ENCODE data around the gene KCND2.

The KCND2 gene

DNA sequence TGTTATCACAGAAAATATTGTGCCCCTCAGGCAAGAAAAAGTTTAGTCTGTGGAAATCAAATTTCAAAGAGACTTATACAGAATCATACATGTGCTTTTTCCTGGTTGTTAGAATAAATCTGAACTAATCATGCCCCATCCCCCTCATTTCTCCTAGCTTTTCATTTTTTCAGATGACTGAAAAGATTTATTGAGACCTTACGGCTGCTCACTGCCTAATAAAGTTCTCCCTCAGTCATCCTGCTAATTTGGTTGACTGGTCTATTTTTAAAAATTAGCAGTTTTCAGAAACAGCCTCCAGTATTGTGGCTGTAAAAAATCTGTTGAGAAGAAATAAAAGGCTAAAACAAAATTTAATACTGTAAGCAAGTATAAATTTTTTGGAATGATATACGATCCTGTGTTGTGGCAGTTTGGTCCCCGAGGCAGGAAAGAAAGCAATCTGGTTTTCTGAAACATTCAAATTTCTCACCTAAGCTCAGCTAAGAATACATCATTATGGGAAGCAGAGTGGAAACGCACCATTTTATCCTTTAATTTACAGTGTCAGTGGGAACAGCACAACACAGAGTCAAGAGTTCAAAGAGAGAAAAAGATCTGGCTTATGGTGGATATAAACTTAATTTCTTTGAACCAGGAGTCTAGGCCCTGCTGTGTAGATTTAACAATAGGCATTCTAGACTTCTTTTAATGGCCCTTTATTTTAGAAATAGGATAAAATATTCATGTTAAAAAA lies 144.4 kb downstream of the KCND2 start:
- TF ChIP-seq, protein P1, sequence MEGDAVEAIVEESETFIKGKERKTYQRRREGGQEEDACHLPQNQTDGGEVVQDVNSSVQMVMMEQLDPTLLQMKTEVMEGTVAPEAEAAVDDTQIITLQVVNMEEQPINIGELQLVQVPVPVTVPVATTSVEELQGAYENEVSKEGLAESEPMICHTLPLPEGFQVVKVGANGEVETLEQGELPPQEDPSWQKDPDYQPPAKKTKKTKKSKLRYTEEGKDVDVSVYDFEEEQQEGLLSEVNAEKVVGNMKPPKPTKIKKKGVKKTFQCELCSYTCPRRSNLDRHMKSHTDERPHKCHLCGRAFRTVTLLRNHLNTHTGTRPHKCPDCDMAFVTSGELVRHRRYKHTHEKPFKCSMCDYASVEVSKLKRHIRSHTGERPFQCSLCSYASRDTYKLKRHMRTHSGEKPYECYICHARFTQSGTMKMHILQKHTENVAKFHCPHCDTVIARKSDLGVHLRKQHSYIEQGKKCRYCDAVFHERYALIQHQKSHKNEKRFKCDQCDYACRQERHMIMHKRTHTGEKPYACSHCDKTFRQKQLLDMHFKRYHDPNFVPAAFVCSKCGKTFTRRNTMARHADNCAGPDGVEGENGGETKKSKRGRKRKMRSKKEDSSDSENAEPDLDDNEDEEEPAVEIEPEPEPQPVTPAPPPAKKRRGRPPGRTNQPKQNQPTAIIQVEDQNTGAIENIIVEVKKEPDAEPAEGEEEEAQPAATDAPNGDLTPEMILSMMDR (IDR thresholded peaks at IDR 0.05; ENCODE audit: insufficient read depth, missing control alignments) = no peak
- FAIRE-seq = no peak
- DNase-seq (ENCODE audit: insufficient read length, low spot score) = no peak

DNA sequence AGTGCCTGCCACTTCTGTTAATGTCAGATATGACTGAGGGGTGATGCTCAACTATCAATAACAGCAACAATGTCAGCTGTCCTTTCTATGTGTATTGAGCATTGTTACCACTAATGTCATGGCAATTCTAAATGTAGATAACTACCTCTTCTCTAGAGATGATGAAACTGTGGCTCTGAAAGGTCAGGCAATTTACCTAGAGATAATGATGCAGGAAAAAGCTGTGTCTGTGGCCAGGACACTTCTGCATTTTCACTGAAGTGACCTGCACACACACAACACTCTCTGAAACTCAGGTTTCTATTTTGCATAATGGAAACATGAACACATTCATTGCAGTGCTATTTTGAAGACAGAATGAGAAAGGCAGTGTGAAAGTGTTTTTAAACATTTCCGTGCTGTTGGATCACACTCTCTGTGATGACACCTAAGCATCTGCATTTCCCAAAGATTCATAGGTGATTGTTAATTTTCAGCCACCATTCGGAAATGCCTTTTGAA lies 148.2 kb downstream of the KCND2 start:
- FAIRE-seq = no peak
- no peak for DNase-seq (ENCODE audit: insufficient read length, low spot score)
- TF ChIP-seq, protein P1 (IDR thresholded peaks at IDR 0.05; ENCODE audit: insufficient read depth, missing control alignments) = no peak

DNA sequence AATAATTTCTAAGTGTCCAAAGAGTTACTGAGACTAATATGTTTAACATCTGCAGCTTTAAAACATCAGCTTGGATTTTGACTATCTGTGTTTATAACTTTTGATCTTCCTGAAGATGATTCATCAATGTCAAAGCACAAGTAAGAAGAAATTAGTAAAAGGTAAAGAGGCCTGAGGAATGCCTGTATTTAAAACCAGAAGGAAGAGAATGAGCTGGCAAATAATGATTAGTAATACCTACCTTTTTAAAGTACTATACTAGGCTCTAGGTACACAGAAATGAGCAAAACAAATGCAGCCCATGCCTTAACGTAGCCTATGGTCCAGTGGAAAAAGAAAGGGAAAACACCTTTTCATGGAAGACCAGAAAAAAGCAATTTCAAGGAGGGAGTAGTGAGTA lies 158.0 kb downstream of the KCND2 start:
- TF ChIP-seq, protein P1 (IDR thresholded peaks at IDR 0.05; ENCODE audit: insufficient read depth, missing control alignments) = no peak
- no peak for FAIRE-seq

DNA sequence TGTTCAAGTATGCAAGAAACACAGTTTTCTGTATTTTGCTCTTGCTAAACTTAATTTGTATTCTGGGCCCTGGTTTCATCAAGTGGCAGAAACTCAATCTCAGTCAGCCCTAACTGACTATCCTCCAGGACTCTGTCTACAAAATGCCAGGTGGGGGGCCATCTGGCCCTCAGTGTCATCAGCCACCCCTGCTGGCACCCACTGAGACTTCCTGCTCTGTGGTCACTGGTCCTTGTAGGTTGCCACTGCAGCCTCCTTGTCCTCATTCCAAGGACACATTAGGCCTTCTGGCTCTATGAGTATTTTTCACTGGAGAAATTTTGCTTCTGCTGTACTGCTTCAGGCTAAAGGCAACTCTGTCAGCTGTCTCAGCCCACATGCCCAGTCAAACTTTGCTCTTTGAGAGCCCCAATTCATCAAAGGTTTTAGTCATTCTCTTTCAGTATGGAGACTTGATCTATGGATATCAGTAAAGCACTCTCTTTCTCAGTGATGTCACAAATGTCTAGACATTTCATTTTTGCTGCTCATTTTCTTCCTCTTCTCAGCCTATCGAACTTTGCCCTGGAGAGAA lies 163.6 kb downstream of the KCND2 start:
- no peak for FAIRE-seq
- TF ChIP-seq, protein P1 (IDR thresholded peaks at IDR 0.05; ENCODE audit: insufficient read depth, missing control alignments) = no peak

More for the DNA sequence above, 158.0 kb downstream of the KCND2 start:
- DNase-seq (ENCODE audit: insufficient read length, low spot score) = no peak

DNA sequence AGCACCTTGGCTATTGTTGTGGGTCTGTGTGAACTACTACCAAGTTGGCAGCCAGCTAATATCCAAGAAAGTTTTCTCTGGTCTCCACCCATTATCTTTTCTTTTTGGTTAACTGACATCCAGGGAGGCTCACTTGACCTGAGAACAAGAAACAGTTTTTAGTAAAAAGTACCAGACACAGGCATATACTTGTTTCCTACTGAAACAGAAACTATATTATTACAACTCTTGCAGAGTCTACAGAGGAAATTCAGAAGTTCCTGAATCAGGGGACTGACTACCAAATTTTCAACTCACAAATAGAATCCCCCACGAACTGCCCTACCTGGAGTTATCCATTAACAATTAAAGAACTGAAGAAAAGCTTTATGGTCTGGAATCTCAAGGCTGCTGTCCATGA lies 168.9 kb downstream of the KCND2 start:
- no peak for FAIRE-seq

More for the DNA sequence above, 163.6 kb downstream of the KCND2 start:
- no peak for DNase-seq (ENCODE audit: insufficient read length, low spot score)

DNA sequence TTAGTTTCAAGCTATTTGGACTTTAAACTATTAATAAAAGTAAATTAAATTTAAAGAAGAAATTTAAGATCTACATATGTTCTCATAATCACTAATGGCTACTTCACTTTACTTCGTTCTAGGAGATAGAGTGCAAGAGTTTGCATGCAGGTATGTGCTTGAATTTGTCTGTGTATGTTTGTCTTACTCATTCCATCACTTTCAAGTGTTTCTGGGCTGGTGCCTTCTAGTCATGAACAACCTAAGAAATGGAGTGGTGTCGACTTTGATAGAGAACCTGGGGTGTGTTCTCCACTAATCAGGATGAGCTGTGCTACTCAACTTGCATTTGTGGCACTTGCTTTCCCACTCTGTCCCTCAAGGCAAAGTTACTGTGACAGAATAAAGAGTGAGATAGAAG lies 169.9 kb downstream of the KCND2 start:
- FAIRE-seq = no peak
- TF ChIP-seq, protein P1 (IDR thresholded peaks at IDR 0.05; ENCODE audit: insufficient read depth, missing control alignments) = no peak
- DNase-seq (ENCODE audit: insufficient read length, low spot score) = no peak

More for the DNA sequence above, 168.9 kb downstream of the KCND2 start:
- TF ChIP-seq, protein P1 (IDR thresholded peaks at IDR 0.05; ENCODE audit: insufficient read depth, missing control alignments) = no peak
- no peak for DNase-seq (ENCODE audit: insufficient read length, low spot score)

DNA sequence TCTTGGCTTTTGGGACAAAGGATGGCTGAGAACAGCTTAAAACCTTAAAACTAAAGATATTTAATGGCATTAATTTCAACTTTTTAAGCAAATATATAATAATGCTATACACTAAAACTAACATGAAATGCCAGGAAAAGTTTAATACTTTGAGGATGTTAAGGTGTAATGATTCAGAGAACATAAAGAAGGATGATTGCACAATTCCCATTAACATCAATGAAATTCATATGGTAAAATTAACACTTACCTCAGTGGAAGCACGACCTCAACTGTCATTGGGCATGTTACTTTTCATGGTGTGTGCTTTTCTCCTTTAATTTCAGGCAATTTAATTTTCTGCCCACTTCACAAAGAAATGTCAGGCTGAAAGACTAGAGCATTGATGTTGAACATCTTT lies 171.7 kb downstream of the KCND2 start:
- DNase-seq (ENCODE audit: insufficient read length, low spot score) (no peak), FAIRE-seq (no peak)
- TF ChIP-seq, protein P1 (IDR thresholded peaks at IDR 0.05; ENCODE audit: insufficient read depth, missing control alignments) = no peak
